NCI-H2196 (cell line): ENCODE data around the gene CCM2.

ENCODE experiments used
- DNase-seq: peaks from one replicate; lab custom pipeline; 2025; ENCODE audit not compliant: unreplicated experiment; lab: John Stamatoyannopoulos, UW

The CCM2 gene

GRCh38 chr7:45118292-45118691 lies 118.3 kb downstream of the CCM2 start:
- DNase-seq, result no peak

GRCh38 chr7:45118889-45119331 lies 118.9 kb downstream of the CCM2 start:
- DNase-seq, result no peak

GRCh38 chr7:45119550-45119949 lies 119.5 kb downstream of the CCM2 start:
- DNase-seq, result no peak

GRCh38 chr7:45122975-45123860 lies 123.2 kb downstream of the CCM2 start:
- DNase-seq, result no peak

GRCh38 chr7:45123913-45124710 lies 124.1 kb downstream of the CCM2 start:
- DNase-seq, result no peak

GRCh38 chr7:45125193-45125904 lies 125.3 kb downstream of the CCM2 start:
- no peak for DNase-seq
